Cardiac septum (tissue), 1 donor: ENCODE measurements around the gene AHCYL2. TPM values are rescaled to one million over a fixed set of nuclear protein-coding genes. Genes with fewer than 3 reads are reported as not detected.
"Not testable (repeated sequence)": the region's sequence is repeated elsewhere in the genome, so short reads cannot be mapped to it uniquely, and the experiment has no call there.

Experiments used
- DNase-seq: peaks from one replicate; pipeline ENCODE4 v3.0.0-alpha.2; 2020; ENCODE audit warnings: low spot score
- intact Hi-C: fragments of 100-400 bp; cut with DNase I; formaldehyde crosslinking; loops from one replicate; pipeline ENCODE4 v1.14.0; 2022
- total RNA-seq: library from RNA; stranded (reverse); fragmentation: NEBNext Ultra II Directional; extraction: Animal tissue kit (Norgen Biotek cat#: 25700); gene quantifications from one replicate; pipeline ENCODE4 v1.2.1, GENCODE V29; 2021
- donor health status: DM: no; HTN: no; CAD: no.

Gene AHCYL2
- total RNA-seq, 1 donor from 2014 or later: 5.9 TPM

GRCh38 chr7:129271500-129272355 is 46.9 kb downstream of the AHCYL2 start:
- intact Hi-C loops: no loop called here
- no peak for DNase-seq

DNA sequence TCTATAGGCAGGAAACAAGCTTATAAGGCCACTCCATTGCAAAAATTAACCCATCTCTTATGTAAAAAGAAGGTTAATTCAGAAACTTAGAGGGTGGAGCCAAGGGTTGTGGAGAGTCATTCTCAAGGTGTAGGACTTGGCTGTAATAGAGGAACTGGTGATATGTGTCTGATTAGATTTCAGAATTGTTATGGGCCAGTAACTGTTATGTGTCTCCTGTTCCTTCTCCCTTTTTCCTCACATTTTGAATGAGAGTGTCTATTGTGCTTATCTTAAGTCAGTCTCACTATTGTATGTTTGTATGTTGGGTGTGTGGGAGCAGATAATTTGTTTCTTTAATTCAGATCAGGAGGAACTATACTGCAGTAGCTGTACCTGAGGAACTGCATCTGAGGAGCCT is 49.1 kb downstream of the AHCYL2 start:
- no peak for DNase-seq
- intact Hi-C loops: no loop called here

GRCh38 chr7:129277629-129278028 is 52.8 kb downstream of the AHCYL2 start:
- DNase-seq: no peak
- intact Hi-C loops: no loop called here

DNA sequence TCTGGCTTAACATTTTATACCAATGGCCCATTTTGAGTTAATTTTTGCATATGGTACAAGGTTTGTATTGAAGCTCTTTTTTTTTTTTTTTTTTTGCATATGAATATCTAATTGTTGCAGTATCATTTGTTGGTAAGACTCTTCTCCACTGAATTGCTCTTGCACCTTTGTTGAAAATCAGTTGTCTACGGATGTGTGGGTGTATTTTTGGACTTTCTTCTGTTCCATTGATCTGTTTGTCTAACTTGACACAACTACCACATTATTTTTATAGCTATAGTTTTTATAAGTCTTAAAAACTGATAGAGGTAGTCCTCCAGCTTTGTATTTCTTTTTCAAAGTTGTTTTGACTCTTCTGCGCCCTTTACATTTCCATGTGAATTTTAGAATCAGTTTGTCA is 53.9 kb downstream of the AHCYL2 start:
- no peak for DNase-seq
- intact Hi-C loops: no loop called here

GRCh38 chr7:129279757-129280156 is 54.9 kb downstream of the AHCYL2 start:
- intact Hi-C loops: no loop called here
- no peak for DNase-seq

DNA sequence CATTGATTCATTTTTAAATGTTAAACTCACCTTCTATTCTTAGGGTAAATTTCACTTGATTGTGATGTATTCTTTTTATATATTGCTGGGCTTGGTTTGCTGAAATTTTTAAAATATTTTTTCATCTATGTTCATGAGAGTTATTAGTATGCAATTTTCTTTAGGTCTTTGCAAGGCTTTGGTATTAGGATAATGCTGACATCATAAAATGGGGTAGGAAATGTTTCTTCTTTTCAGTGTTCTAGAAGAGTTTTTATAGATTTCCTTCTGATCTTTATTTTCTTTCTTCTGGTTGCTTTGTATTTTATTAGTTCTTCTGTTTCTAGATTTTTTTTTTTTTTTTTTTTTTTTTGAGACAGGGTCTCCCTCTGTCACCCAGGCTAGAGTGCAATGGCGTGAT is 56.3 kb downstream of the AHCYL2 start:
- intact Hi-C loops: no loop called here

GRCh38 chr7:129282865-129283264 is 58.0 kb downstream of the AHCYL2 start:
- intact Hi-C loops: no loop called here
- DNase-seq: no peak

More for the DNA sequence above, 56.3 kb downstream of the AHCYL2 start:
- DNase-seq: no peak

DNA sequence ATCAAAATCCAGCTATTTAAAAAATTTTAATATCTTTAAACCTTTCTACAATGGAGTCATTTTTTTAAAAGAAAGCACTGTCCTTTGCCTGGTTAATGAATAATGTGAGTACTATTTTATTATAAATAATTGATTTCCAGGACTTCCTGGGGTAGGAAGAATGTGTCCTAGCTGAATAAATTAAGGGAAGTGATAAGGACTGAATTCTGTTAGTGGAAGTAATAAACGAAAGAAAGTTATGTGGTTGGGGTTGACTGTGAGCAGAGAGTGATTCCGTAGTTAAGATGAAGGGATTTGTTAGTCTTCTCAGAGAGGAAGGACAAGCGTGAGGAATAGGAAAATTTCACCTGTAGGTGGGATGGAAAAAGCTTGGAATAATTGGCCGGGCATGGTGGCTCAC is 59.1 kb downstream of the AHCYL2 start:
- no peak for DNase-seq
- intact Hi-C loops: no loop called here

- DNase-seq: no peak
Measured at GRCh38 chr7:129285111-129285510, 60.3 kb downstream of the AHCYL2 start.

DNA sequence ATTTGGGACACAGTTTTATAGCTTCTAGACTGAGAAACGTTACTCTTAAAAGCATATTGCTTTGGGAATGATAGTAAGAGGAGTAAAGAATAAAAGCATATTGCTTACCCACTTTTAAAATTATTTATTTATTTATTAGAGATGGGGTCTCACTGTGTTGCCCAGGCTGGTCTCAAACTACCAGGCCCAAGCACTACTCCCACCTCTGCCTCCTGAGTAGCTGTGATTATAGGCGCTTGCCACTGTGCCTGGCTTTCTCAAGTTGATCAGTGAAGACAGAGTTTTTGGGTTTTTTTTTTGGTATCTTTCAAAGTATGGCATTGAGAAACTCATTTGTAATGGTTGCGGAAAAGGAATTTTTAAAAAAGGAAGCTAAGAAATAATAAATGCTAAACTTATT is 68.0 kb downstream of the AHCYL2 start:
- intact Hi-C loops: no loop called here
- DNase-seq: no peak

More at GRCh38 chr7:129285111-129285510, 60.3 kb downstream of the AHCYL2 start:
- intact Hi-C loops: no loop called here

- no peak for DNase-seq
- intact Hi-C loops: no loop called here
Measured at GRCh38 chr7:129295015-129295423, 70.2 kb downstream of the AHCYL2 start.

GRCh38 chr7:129298268-129298893 is 73.6 kb downstream of the AHCYL2 start:
- no peak for DNase-seq
- intact Hi-C loops: loop anchor here (2.0 kb wide), 1 partner anchor 80 kb away; no protein-coding TSS in a partner anchor

DNA sequence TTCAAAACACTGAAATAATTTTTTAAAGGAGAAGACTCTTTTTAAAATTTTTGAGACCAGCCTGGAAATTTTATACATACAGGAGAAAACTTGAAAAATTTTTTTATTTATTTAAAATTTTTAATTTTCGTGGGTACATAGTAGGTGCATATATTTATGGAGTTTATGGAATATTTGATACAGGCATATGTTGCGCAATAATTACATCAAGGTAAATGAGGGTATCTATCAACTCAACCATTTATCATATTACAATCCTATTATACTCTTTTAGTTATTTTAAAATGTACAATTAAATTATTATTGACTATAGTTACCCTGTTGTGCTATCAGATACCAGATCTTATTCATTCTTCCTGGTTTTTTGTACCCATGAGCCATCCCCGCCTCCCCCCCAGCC is 75.1 kb downstream of the AHCYL2 start:
- intact Hi-C loops: loop anchor here (2.0 kb wide), 1 partner anchor 81 kb away; no protein-coding TSS in a partner anchor
- no peak for DNase-seq

GRCh38 chr7:129300299-129300698 is 75.5 kb downstream of the AHCYL2 start:
- DNase-seq, intact Hi-C loops: not testable (repeated sequence)

GRCh38 chr7:129307592-129307991 is 82.8 kb downstream of the AHCYL2 start:
- intact Hi-C loops: no loop called here
- DNase-seq: no peak

GRCh38 chr7:129308047-129308446 is 83.2 kb downstream of the AHCYL2 start:
- no peak for DNase-seq
- intact Hi-C loops: no loop called here

- no peak for DNase-seq
- intact Hi-C loops: no loop called here
Measured at GRCh38 chr7:129311429-129311828, 86.6 kb downstream of the AHCYL2 start.

DNA sequence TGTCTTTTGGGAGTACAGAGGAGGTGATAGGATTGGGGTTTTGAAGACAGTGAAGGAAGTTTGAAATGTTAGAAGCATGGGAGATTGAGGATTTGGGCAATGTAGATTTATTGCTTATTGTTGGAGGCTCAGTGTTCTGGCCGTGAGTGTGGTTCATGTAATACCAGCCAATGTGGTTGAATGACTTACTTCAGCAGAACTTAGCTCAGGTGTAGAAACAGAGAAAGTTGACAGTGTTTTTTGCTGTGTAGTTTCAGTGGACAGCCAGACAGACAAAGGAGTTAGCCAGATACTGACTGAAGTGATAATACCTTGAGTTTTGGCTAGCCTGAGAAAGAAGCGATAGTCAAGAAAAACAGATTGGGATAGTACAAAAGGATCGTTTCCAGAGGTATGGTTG is 88.5 kb downstream of the AHCYL2 start:
- intact Hi-C loops: no loop called here
- no peak for DNase-seq

GRCh38 chr7:129315960-129316359 is 91.1 kb downstream of the AHCYL2 start:
- DNase-seq: no peak
- intact Hi-C loops: no loop called here

GRCh38 chr7:129317450-129317849 is 92.6 kb downstream of the AHCYL2 start:
- no peak for DNase-seq
- intact Hi-C loops: no loop called here

GRCh38 chr7:129327076-129327475 is 102.2 kb downstream of the AHCYL2 start:
- intact Hi-C loops: no loop called here
- no peak for DNase-seq
